ENCODE data around the gene LIG1.

DNA sequence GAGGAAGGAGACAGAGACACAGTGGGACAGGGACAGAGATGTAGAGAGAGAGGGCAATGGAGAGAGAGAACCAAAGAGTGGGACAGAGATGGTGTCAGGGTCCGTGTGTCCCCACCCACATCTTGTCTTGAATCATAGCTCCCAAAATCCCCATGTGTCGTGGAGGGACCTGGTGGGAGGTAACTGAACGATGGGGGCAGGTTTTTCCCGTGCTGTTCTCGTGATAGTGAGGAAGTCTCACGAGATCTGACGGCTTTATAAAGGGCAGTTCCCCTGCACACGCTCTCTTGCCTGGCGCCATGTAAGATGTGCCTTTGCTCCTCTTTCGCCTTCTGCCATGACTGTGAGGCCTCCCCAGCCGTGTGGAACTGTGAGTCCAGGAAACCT, 52.0 kb downstream of the LIG1 start:
- TF ChIP-seq CTCF (IDR thresholded peaks at IDR 0.05; ENCODE audit: poor library complexity) (no peak), EZH2phosphoT487 (IDR thresholded peaks at IDR 0.05; ENCODE audit: low read depth, severe bottlenecking, unreplicated experiment) (no peak)

All from hepatocyte (in vitro differentiated cells).